Embryonic facial prominence (tissue), 1 donor: ENCODE data around the gene TTBK1.

Source experiments
- DNase-seq: peaks from one replicate; pipeline ENCODE4 v3.0.0-alpha.2; 2016; ENCODE audit errors: extremely low spot score

The TTBK1 gene

GRCh38 chr6:43223175-43223574, 20.1 kb upstream of the TTBK1 start:
- no peak for DNase-seq

GRCh38 chr6:43226192-43226851, 17.0 kb upstream of the TTBK1 start:
- DNase-seq, result no peak

- DNase-seq, result no peak
Observed at GRCh38 chr6:43228951-43229802, 14.1 kb upstream of the TTBK1 start, which contains the start of gene DNPH1. DNPH1 (minus strand) TSS chr6:43229481; CDS start chr6:43229456, 25 bp downstream.

- DNase-seq, result no peak
Observed at GRCh38 chr6:43229803-43230620, 13.3 kb upstream of the TTBK1 start.

- no peak for DNase-seq
Observed at GRCh38 chr6:43231053-43231452, 12.2 kb upstream of the TTBK1 start.

GRCh38 chr6:43231735-43232450, 11.4 kb upstream of the TTBK1 start:
- no peak for DNase-seq

GRCh38 chr6:43235841-43236240, 7.4 kb upstream of the TTBK1 start:
- DNase-seq, result no peak

- DNase-seq, result no peak
Observed at GRCh38 chr6:43239054-43239453, 4.2 kb upstream of the TTBK1 start.

GRCh38 chr6:43240950-43241349, 2.3 kb upstream of the TTBK1 start:
- no peak for DNase-seq

- no peak for DNase-seq
Observed at GRCh38 chr6:43241446-43241845, 1.8 kb upstream of the TTBK1 start.

- no peak for DNase-seq
Observed at GRCh38 chr6:43243664-43244321, 512 bp downstream of the TTBK1 start.

GRCh38 chr6:43246301-43247113, 3.2 kb downstream of the TTBK1 start:
- no peak for DNase-seq

- no peak for DNase-seq
Observed at GRCh38 chr6:43247114-43247999, 4.1 kb downstream of the TTBK1 start.

- DNase-seq, result no peak
Observed at GRCh38 chr6:43248101-43248500, 4.8 kb downstream of the TTBK1 start.

- no peak for DNase-seq
Observed at GRCh38 chr6:43248791-43249190, 5.5 kb downstream of the TTBK1 start.

- DNase-seq, result no peak
Observed at GRCh38 chr6:43250992-43251373, 7.7 kb downstream of the TTBK1 start.

- DNase-seq, result no peak
Observed at GRCh38 chr6:43253401-43253800, 10.1 kb downstream of the TTBK1 start.

GRCh38 chr6:43254138-43254817, 11.0 kb downstream of the TTBK1 start:
- DNase-seq, result no peak

- no peak for DNase-seq
Observed at GRCh38 chr6:43254846-43255245, 11.6 kb downstream of the TTBK1 start.
